ENCODE data around the gene MADCAM1. TPM values are rescaled to one million over a fixed set of nuclear protein-coding genes. Genes with fewer than 3 reads are reported as not detected.

Gene MADCAM1
- total RNA-seq, 2 experiments from 2014 or later = 0.69 to 2.0 TPM

GRCh38 chr19:512547-513365, 16.5 kb downstream of the MADCAM1 start:
- CTCF ChIA-PET (ENCODE audit: unreplicated experiment) = no interaction called here
- no TSS peak for BruUV-seq (replicated peaks)
- intact Hi-C loops (cut with micrococcal nuclease; ENCODE audit: unreplicated experiment) = no loop called here
- Histone ChIP-seq H3K36me3 (ENCODE audit: insufficient read depth, low read length) (peaks cover 12% of the 10 kb centered on the region), H3K79me2 (ENCODE audit: insufficient read depth, low read depth, low read length) (peaks cover 6% of the 10 kb centered on the region; the same call in 1 of the 2 replicates), H3K9me3 (ENCODE audit: low read length) (no peaks in the 10 kb centered on the region), H2AFZ (ENCODE audit: low read length) (no peak overlapping the region), H4K20me1 (ENCODE audit: insufficient read depth, low read length) (no peaks in the 10 kb centered on the region), H3K4me1 (ENCODE audit: insufficient read depth, low read length, poor library complexity, severe bottlenecking) (peaks cover 27% of the 10 kb centered on the region), H3K4me3 (ENCODE audit: low read depth, low read length, poor library complexity, severe bottlenecking) (no peak overlapping the region), H3K27ac (ENCODE audit: low read depth, low read length, poor library complexity, severe bottlenecking) (no peak overlapping the region), H3K9me2 (ENCODE audit: insufficient read depth, low read length) (no peaks in the 10 kb centered on the region), H3K4me2 (ENCODE audit: low read length) (no peak overlapping the region)
- POLR2A ChIA-PET = no interaction called here
- TF ChIP-seq EZH2phosphoT487 (IDR thresholded peaks at IDR 0.05; ENCODE audit: borderline replicate concordance, low read depth, low read length) = no peak
- no peak for DNase-seq (ENCODE audit: low spot score)

GRCh38 chr19:513368-514165, 17.3 kb downstream of the MADCAM1 start:
- POLR2A ChIA-PET = no interaction called here
- CTCF ChIA-PET (ENCODE audit: unreplicated experiment) = no interaction called here
- no peak overlapping the region for H3K27ac ChIP-seq (ENCODE audit: low read depth, low read length, poor library complexity, severe bottlenecking)

More at GRCh38 chr19:513368-514165, 17.3 kb downstream of the MADCAM1 start:
- intact Hi-C loops (cut with micrococcal nuclease; ENCODE audit: unreplicated experiment) = no loop called here
- BruUV-seq (replicated peaks) = no TSS peak
- H3K4me3 ChIP-seq (ENCODE audit: low read depth, low read length, poor library complexity, severe bottlenecking) = no peak overlapping the region
- no peaks in the 10 kb centered on the region for H4K20me1 ChIP-seq (ENCODE audit: insufficient read depth, low read length)
- H3K9me3 ChIP-seq (ENCODE audit: low read length) = no peaks in the 10 kb centered on the region
- H3K4me1 ChIP-seq (ENCODE audit: insufficient read depth, low read length, poor library complexity, severe bottlenecking) = peaks cover 22% of the 10 kb centered on the region
- no peak for TF ChIP-seq EZH2phosphoT487 (IDR thresholded peaks at IDR 0.05; ENCODE audit: borderline replicate concordance, low read depth, low read length)
- no peak for TF ChIP-seq CTCF (conservative IDR thresholded peaks at IDR 0.05; ENCODE audit: low read length)
- no peaks in the 10 kb centered on the region for H3K9me2 ChIP-seq (ENCODE audit: insufficient read depth, low read length)
- H3K36me3 ChIP-seq (ENCODE audit: insufficient read depth, low read length) = peaks cover 12% of the 10 kb centered on the region
- no peak overlapping the region for H3K4me2 ChIP-seq (ENCODE audit: low read length)
- DNase-seq (ENCODE audit: low spot score) = no peak
- no peak overlapping the region for H2AFZ ChIP-seq (ENCODE audit: low read length)
- no peaks in the 10 kb centered on the region for H3K79me2 ChIP-seq (ENCODE audit: insufficient read depth, low read depth, low read length)

Data from OCI-LY7 (cell line).